ENCODE measurements around the gene LRRK2. TPM values are rescaled to one million over a fixed set of nuclear protein-coding genes. Genes with fewer than 3 reads are reported as not detected.
"Not testable (repeated sequence)": the region's sequence is repeated elsewhere in the genome, so short reads cannot be mapped to it uniquely, and the experiment has no call there.

Gene LRRK2
- polyA plus RNA-seq, 10 donors = 3.3 to 6.7 (median 3.9) TPM

- DNase-seq = no peak
Observed at GRCh38 chr12:40212566-40212965, 12.2 kb upstream of the LRRK2 start.

- DNase-seq = no peak
Observed at GRCh38 chr12:40215982-40216381, 8.8 kb upstream of the LRRK2 start.

GRCh38 chr12:40216516-40217288 lies 8.1 kb upstream of the LRRK2 start:
- no peak for DNase-seq

GRCh38 chr12:40219760-40220159 lies 5.0 kb upstream of the LRRK2 start:
- no peak for DNase-seq

GRCh38 chr12:40222247-40222646 lies 2.5 kb upstream of the LRRK2 start:
- DNase-seq = no peak

GRCh38 chr12:40223646-40224045 lies 1.2 kb upstream of the LRRK2 start:
- DNase-seq = peak in 1 of 3 donors; percentile 1

- peak in 1 of 3 donors; percentile 18 for DNase-seq
Observed at GRCh38 chr12:40225337-40225983, 663 bp downstream of the LRRK2 start.

- DNase-seq = peak in 2 of 3 donors; percentile 3 to 13
Observed at GRCh38 chr12:40225984-40226602, 1.3 kb downstream of the LRRK2 start.

- peak; percentile 48 to 54 (median 49) for DNase-seq
Observed at GRCh38 chr12:40226705-40227104, 1.9 kb downstream of the LRRK2 start.

- no peak for DNase-seq
Observed at GRCh38 chr12:40227447-40227846, 2.6 kb downstream of the LRRK2 start.

- DNase-seq = no peak
Observed at GRCh38 chr12:40228727-40229126, 3.9 kb downstream of the LRRK2 start.

- DNase-seq = no peak
Observed at GRCh38 chr12:40229690-40230651, 5.2 kb downstream of the LRRK2 start.

GRCh38 chr12:40232602-40233001 lies 7.8 kb downstream of the LRRK2 start:
- DNase-seq = no peak

- DNase-seq = no peak
Observed at GRCh38 chr12:40233741-40234367, 9.1 kb downstream of the LRRK2 start.

GRCh38 chr12:40236357-40236850 lies 11.6 kb downstream of the LRRK2 start:
- DNase-seq = no peak

- DNase-seq = no peak
Observed at GRCh38 chr12:40238266-40238902, 13.6 kb downstream of the LRRK2 start.

- DNase-seq = no peak
Observed at GRCh38 chr12:40238979-40239378, 14.2 kb downstream of the LRRK2 start.

GRCh38 chr12:40240779-40241178 lies 16.0 kb downstream of the LRRK2 start:
- DNase-seq = no peak

- DNase-seq = peak; percentile 18 to 54 (median 27)
Observed at GRCh38 chr12:40241741-40242140, 16.9 kb downstream of the LRRK2 start.

- not testable (repeated sequence) for DNase-seq
Observed at GRCh38 chr12:40244526-40245156, 19.8 kb downstream of the LRRK2 start.
